HG02938 (cell line): ENCODE data around the gene GTF2H3.

Experiments
- ATAC-seq: cut with Tn5 transposase; IDR thresholded peaks from one replicate; pipeline ENCODE4 v1.9.1; 2021; ENCODE audit warnings: mild to moderate bottlenecking, moderate library complexity; ENCODE audit not compliant: unreplicated experiment

GTF2H3 gene

GRCh38 chr12:123705935-123706334 lies 72.3 kb downstream of the GTF2H3 start:
- ATAC-seq, result no peak

DNA sequence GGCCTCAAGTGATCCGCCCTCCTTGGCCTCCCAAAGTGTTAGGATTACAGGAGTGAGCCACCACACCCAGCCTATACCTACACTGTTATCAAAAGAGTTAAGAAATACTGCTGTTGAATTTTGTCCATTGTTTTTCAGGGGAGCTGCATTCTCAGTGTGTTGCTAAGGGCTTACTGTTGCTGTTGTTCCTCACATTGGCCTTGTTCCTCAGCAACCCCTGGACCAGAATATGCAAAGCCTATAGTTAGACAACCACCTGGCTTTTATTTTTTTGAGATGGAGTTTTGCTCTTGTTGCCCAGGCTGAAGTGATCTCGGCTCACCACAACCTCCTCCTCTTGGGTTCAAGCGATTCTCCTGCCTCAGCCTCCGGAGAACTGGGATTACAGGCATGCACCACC lies 73.8 kb downstream of the GTF2H3 start:
- no peak for ATAC-seq
